Inflammatory macrophage (primary cell): ENCODE results near the gene AMIGO3.
A peak's percentile ranks its signal among the peaks of the same experiment; 100 is the strongest.
"Not testable (repeated sequence)": the region's sequence is repeated elsewhere in the genome, so short reads cannot be mapped to it uniquely, and the experiment has no call there.

Experiments used
- DNase-seq, 2 donors: peaks; one replicate each; pipeline ENCODE4 v3.0.0-alpha.2; 2020 to 2022

AMIGO3 gene

DNA sequence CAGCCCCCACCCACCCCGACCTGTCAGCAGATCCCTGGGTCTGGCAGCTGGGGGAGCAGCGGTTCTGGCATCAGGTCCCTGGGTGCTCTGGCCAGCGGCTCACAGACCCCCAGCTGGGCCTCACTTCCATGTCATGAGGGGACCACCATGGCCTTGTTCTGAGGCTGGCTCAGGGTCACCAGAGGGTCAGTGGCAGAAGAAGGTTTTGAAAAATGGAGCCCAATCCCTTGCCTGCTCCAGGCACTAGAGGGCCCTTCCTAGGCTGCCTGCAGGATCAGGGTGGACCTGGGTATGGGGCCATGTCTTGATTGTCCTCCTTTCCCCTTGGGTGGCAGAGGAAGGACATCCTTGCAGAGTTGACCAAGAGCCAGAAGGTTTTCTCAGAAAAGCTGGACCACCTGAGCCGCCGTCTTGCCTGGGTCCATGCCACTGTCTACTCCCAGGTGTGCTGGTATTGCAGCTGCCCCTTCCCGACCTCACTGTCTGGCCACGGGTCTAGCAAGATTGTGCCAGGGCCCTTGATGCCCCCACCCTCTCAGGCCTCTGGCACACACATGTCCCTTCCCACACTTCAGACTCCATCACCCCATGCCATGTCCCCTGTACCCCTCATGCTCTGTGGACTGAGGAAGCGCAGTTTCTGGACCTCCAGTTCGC lies 12.9 kb downstream of the AMIGO3 start:
- DNase-seq: no peak

- no peak for DNase-seq
These were observed 14.0 kb downstream of the AMIGO3 start for GRCh38 chr3:49705390-49705960.

- DNase-seq: no peak
These were observed 14.9 kb downstream of the AMIGO3 start for GRCh38 chr3:49704629-49705028.

GRCh38 chr3:49703956-49704355 lies 15.5 kb downstream of the AMIGO3 start:
- no peak for DNase-seq

GRCh38 chr3:49703443-49703927 lies 16.0 kb downstream of the AMIGO3 start:
- DNase-seq: peak; percentile 62 to 74

- DNase-seq: no peak
These were observed 16.8 kb downstream of the AMIGO3 start for GRCh38 chr3:49702672-49703071.

- no peak for DNase-seq
These were observed 18.0 kb downstream of the AMIGO3 start for GRCh38 chr3:49701388-49702077.

DNA sequence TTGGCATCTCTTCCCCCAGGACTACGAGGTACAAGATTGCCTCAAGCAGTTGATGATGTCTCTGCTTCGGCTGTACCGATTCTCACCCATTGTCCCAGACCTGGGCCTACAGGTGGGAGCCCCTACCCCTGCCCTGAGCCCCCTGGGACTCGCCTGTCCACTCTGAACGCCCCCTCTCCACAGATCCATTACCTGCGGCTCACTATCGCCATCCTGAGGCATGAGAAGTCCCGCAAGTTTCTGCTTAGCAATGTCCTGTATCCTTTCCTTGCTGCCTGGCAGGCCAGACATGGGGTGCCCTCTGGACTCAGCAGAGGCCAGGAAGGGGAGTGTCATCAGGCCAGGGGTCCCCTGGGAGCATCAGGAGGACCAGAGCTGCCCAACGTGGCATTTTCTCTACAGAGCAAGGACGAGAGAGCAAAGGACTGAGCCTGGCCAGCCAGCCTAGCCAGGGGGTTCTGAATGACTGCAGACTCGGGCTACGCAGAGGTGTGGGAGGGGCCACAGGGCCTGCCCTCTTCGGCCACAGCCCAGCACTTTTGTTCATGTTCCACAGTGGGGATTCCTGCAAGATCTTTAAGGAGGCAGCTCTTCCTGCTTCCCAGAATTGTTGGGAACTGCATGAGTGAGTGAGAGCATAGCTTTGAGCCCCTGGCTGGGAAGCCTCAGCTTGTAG lies 18.9 kb downstream of the AMIGO3 start:
- DNase-seq: no peak

GRCh38 chr3:49700014-49700413 lies 19.5 kb downstream of the AMIGO3 start:
- DNase-seq: no peak

DNA sequence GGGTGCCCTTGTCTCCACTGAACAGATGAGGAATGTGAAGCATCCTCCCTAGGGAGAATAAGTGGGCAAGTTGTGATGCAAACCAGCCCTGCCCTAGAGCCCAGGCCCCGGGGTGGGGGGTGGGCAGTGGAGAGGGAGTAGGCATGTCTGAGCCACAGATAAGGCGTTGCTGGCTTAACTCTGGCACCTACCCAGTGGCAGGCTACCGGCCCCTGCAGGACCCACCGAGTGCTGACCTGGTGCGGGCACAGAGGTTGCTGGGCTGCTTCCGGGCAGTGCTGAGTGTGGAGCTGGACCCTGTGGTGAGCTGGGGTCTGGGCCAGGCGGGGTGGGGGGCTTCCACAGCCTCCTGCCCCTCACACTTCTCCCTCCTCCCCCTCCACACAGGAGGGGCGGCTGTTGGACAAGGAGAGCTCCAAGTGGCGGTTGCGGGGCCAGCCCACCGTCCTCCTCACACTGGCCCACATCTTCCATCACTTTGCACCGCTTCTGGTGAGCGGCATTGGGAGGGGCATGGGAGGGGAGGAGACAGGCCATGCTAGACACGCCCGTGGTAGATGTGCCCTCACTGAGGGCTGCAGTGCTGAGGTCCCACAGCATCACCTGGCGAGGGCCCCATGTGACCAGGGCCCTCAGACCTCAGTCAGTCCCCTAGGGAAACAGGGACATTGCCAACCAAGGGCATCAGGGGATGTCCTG lies 20.1 kb downstream of the AMIGO3 start:
- no peak for DNase-seq

DNA sequence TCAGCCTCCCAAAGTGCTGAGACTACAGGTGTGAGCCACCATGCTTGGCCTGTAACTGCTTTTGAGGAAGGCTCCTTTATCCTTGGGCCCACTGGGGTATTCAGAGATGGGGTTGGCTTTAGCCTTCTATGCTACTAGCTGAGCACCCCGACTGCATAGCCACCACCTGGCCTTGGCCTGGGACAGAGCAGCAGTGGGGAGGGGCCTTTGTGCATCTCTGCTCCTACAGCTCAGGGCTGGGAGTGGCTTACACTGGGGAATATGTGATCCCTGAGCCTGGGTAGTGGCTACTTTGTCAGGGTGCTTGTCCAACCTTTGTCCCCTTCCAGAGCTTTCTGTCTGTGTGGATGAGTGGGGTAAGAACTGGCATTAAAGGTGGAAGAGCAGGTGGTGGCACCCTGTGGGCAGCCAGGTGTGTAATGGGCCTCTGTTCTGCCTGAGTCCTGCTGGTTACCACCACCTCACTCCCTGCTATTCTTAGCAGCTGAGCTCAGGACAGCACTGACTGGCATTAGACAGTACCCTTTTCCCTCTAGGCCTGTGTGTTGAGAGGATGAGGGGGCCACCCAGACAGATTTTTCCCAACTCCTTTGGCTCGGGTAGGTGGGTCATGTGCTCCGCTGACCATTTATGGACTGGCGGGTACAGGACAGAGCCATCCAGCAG lies 24.0 kb downstream of the AMIGO3 start:
- not testable (repeated sequence) for DNase-seq

- not testable (repeated sequence) for DNase-seq
These were observed 24.9 kb downstream of the AMIGO3 start for GRCh38 chr3:49694409-49695070.

DNA sequence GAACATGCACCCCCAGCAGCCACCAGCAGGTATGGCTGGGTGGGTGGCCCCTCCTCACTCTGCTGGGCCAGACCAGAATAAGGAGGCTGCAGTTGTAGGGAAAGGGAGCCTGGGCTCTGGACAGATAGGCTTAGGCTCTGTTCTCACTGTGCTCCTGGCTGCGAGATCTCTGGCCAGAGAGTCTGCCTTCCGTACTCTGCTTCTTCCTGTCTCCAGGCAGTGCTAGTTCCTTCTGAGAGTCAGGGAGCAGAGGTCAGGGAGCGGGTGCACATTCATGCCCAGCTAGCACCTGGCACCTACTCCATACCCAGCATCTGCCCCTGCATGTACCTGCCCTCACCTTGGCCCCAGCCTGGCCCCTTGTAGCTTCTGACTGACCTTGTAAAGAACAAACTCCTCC lies 28.0 kb downstream of the AMIGO3 start:
- DNase-seq: not testable (repeated sequence)

GRCh38 chr3:49690856-49691255 lies 28.6 kb downstream of the AMIGO3 start:
- not testable (repeated sequence) for DNase-seq

GRCh38 chr3:49689908-49690624 lies 29.4 kb downstream of the AMIGO3 start:
- not testable (repeated sequence) for DNase-seq

DNA sequence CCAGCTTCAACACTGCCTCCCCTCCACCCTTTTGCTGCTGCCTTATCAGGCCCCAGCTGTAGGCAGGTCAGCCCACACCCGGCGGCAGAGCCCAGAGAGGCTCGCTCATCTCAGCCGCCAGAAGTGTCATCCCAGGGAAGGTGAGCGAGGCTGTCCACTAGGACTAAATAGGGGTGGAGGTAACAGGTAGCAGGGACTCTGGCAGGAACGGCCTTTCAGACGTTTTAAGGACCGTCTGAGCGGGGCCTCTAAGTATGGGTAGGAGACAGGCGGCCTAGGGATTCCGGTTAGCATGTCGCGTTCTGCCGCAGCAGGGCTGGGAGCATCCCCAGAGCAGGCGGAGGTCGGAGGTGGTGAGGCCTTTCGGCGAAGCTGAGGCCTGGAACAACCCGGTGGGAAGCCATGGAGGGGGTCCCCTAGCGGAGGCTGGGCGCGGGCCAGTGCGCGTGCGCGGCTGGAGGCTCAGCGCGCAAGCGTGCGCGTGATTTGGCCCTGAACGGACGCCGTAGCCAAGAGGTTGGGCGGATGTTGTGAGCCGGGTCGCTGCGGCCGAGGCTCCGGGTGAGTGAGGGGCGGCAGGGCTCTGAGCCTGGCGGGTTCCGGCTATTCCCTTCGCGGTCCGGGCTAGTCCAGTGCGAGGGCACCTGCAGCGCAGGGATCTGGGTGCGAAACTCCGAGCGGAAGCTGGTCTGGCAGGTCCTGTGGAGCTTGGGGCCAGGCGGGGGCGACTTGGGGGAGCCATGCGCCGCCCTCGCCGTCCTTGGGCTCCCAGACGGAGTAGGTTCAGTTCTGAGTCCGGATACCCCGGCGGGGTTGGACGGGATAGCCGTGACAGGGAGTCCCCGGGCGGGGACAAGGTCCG lies 30.2 kb downstream of the AMIGO3 start, which contains the start of the genes MST1 and RNF123:
Gene MST1, minus strand, starts transcription at position 429 of the 862 bp plus-strand sequence. CDS start 783 bp downstream, outside the sequence.
Gene RNF123, plus strand, starts transcription at position 512 of the 862 bp plus-strand sequence. CDS start 1,609 bp downstream, outside the sequence.
- DNase-seq: peak; percentile 86 to 91

GRCh38 chr3:49688338-49689045 lies 31.0 kb downstream of the AMIGO3 start:
- DNase-seq: not testable (repeated sequence)

DNA sequence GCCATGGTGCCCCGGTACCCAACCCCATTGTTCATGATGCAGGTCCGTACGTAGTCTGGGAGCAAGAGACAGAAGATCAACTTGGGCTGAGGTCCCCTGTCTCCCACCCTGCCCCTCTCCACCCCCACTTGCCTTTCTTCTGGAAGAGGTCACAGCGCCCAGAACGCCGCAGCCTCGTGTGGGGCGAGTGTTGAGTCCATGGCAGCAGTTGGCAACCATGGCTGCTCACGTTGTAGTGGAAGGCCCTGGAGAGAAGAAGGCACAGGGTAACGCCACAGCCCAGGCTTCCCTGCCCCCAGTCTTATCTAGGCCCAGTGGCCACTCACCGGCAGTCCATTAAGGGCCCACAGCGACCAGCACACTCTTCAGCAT lies 32.1 kb downstream of the AMIGO3 start:
- not testable (repeated sequence) for DNase-seq
